Kidney (tissue), 14 donors: Measurements from ENCODE around the gene CARHSP1. TPM values are rescaled to one million over a fixed set of nuclear protein-coding genes. Genes with fewer than 3 reads are reported as not detected.

Experiments
- DNase-seq, 5 donors: peaks; one replicate each; pipeline ENCODE4 v3.0.0-alpha.2; 2013 to 2020
- FAIRE-seq: peaks from 2 replicates; lab custom pipeline; 2012; peaks lifted over from hg19 to GRCh38; lab: Jason Lieb, UNC
- H3K27ac ChIP-seq, 2 donors: one replicate each; pipeline ENCODE4 v1.7.0; 2013; ENCODE audit warnings: low read depth in 2 of 2, low read length in 2 of 2, inconsistent platforms in 1 of 2
- H3K27me3 ChIP-seq: one replicate; pipeline ENCODE4 v1.7.1; 2013; ENCODE audit warnings: low read length, inconsistent platforms; ENCODE audit not compliant: control insufficient read depth, insufficient read depth
- H3K36me3 ChIP-seq, 3 donors: one replicate each; pipeline versions ENCODE4 v1.7.0 to v1.7.1; 2013; ENCODE audit warnings: low read length in 3 of 3, control low read depth in 1 of 3, inconsistent platforms in 1 of 3; ENCODE audit not compliant: insufficient read depth in 3 of 3, control insufficient read depth in 2 of 3
- H3K4me1 ChIP-seq, 3 donors: one replicate each; pipeline versions ENCODE4 v1.7.0 to v1.7.1; 2013; ENCODE audit warnings: low read length in 3 of 3, inconsistent platforms in 1 of 3, low read depth in 1 of 3; ENCODE audit not compliant: control insufficient read depth in 2 of 3, insufficient read depth in 2 of 3
- H3K4me3 ChIP-seq, 3 donors: one replicate each; pipeline versions ENCODE4 v1.7.0 to v1.8.1; 2013; ENCODE audit warnings: low read length in 3 of 3, control low read depth in 1 of 3, inconsistent platforms in 1 of 3
- H3K9ac ChIP-seq, 3 donors: one replicate each; pipeline versions ENCODE4 v1.7.0 to v1.7.1; 2013; ENCODE audit warnings: low read length in 3 of 3, control low read depth in 1 of 3, inconsistent platforms in 1 of 3
- H3K9me3 ChIP-seq, 3 donors: one replicate each; pipeline versions ENCODE4 v1.7.0 to v1.7.1; 2013; ENCODE audit warnings: low read length in 3 of 3, control low read depth in 1 of 3, inconsistent platforms in 1 of 3; ENCODE audit not compliant: control insufficient read depth in 2 of 3, insufficient read depth in 1 of 3
- CTCF ChIP-seq: IDR thresholded peaks from 3 replicates; pipeline ENCODE4 v1.5.1; 2012; ENCODE audit warnings: mild to moderate bottlenecking, moderate library complexity, borderline replicate concordance; ENCODE audit not compliant: insufficient read depth; ENCODE audit errors: extremely low read depth
- intact Hi-C: fragments of 100-400 bp; cut with DNase I; formaldehyde crosslinking; loops from one replicate; pipeline ENCODE4 v1.11.1; 2022
- polyA plus RNA-seq: library from polyadenylated mRNA; stranded (reverse); fragments of 350-450 nt; fragmentation: Illumina TruSeq; extraction: RNeasy Lipid Tissue Mini Kit (QIAGEN cat#74804); gene quantifications from one replicate; pipeline ENCODE4 v1.2.3, GENCODE V29; 2014; ENCODE audit warnings: low read depth, low replicate concordance; ENCODE audit not compliant: insufficient read depth
- total RNA-seq: library from RNA; stranded (reverse); fragmentation: NEBNext Ultra II Directional; extraction: Animal tissue kit (Norgen Biotek cat#: 25700); gene quantifications from one replicate; pipeline ENCODE4 v1.2.1, GENCODE V29; 2021
- donor health status: control.
- donor health status: control.
- donor health status: control.
- donor health status: control.
- donor health status: control.
- donor health status: DM: yes; HTN: yes; CAD: no.
- donor health status: Normal renal cell carcinoma (clear cell type).

Gene CARHSP1
- total and polyA plus RNA-seq, 2 donors from 2014 or later = 130 to 134 TPM

- intact Hi-C loops = no loop called here
- FAIRE-seq (no peak), DNase-seq (no peak)
- H3K27ac ChIP-seq = no peak overlapping the region
- H3K36me3 ChIP-seq = peaks cover 0 to 16% (median 0%) of the 10 kb centered on the region in 3 donors
- H3K4me1 ChIP-seq = no peaks in the 10 kb centered on the region
- no peak overlapping the region for H3K9ac ChIP-seq
- H3K9me3 ChIP-seq = no peaks in the 10 kb centered on the region
- H3K27me3 ChIP-seq = no peaks in the 10 kb centered on the region
- no peak overlapping the region for H3K4me3 ChIP-seq
- no peak for TF ChIP-seq CTCF
Measured at GRCh38 chr16:8828541-8829165, 40.2 kb downstream of the CARHSP1 start.

GRCh38 chr16:8826278-8826879, 42.4 kb downstream of the CARHSP1 start:
- FAIRE-seq (no peak), DNase-seq (no peak)
- intact Hi-C loops = no loop called here
- H3K36me3 ChIP-seq = peaks cover 0 to 5% (median 0%) of the 10 kb centered on the region in 3 donors
- H3K27ac ChIP-seq = no peak overlapping the region
- no peak overlapping the region for H3K9ac ChIP-seq
- no peaks in the 10 kb centered on the region for H3K4me1 ChIP-seq
- TF ChIP-seq CTCF = no peak
- no peaks in the 10 kb centered on the region for H3K27me3 ChIP-seq
- H3K4me3 ChIP-seq = no peak overlapping the region
- H3K9me3 ChIP-seq = no peaks in the 10 kb centered on the region

- DNase-seq (no peak), FAIRE-seq (no peak)
- peaks cover 0 to 3% (median 0%) of the 10 kb centered on the region in 3 donors for H3K36me3 ChIP-seq
- H3K27ac ChIP-seq = no peak overlapping the region
- no peak overlapping the region for H3K9ac ChIP-seq
- intact Hi-C loops = no loop called here
- H3K4me3 ChIP-seq = no peak overlapping the region
- TF ChIP-seq CTCF = no peak
- H3K9me3 ChIP-seq = no peaks in the 10 kb centered on the region
- H3K4me1 ChIP-seq = no peaks in the 10 kb centered on the region
- H3K27me3 ChIP-seq = no peaks in the 10 kb centered on the region
Measured at GRCh38 chr16:8822403-8822802, 46.4 kb downstream of the CARHSP1 start.
